ENCODE measurements around the gene TERB1. TPM values are rescaled to one million over a fixed set of nuclear protein-coding genes. Genes with fewer than 3 reads are reported as not detected.
"Not testable (repeated sequence)": the region's sequence is repeated elsewhere in the genome, so short reads cannot be mapped to it uniquely, and the experiment has no call there.

Gene TERB1
- total RNA-seq, 1 donor from 2014 or later = 0.17 TPM

- no peak for DNase-seq
Observed at GRCh38 chr16:66824006-66824405, 22.6 kb upstream of the TERB1 start.

DNA sequence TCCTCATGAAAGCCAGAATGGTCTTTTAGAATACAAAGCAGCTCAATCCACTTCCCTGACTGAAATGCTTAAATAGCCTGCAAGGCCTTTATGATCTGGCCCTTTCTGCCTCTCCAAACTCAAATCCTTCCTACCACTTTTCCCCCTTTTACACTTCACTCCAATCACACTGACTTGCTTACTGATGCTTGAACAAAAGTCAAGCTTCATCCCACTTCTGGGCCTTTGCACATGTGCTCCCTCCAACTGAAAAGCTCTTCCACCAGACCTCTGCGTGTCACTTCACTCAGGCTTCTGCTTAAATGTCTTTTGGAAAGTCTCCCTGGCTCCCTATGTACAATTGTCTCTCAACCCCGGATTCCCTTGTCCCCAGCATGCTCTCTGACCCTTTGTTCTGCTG is 13.3 kb upstream of the TERB1 start:
- no peak for DNase-seq

GRCh38 chr16:66811043-66811442 is 9.7 kb upstream of the TERB1 start:
- DNase-seq = no peak

GRCh38 chr16:66810391-66810790 is 9.0 kb upstream of the TERB1 start:
- no peak for DNase-seq

DNA sequence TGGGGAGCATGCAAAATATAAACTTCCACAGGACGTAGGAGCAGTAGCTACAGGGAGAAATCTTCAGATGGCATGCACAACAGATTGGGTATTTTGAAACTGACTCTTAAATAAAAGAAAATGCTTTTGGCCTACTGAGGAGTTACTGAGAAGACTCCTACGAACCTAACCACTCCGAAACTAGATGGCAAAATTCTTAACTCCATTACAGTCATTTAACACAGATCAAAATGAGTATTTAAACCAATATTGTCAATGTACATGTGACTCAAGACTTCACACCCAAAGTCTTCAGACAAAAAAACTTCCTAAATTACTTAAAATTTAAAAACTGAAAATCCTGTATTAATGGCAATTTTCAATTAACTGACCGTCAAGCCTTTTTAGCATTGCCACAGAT is 8.4 kb upstream of the TERB1 start:
- no peak for DNase-seq

- DNase-seq = no peak
Observed at GRCh38 chr16:66802159-66802558, 775 bp upstream of the TERB1 start.

GRCh38 chr16:66800856-66801255 is 528 bp downstream of the TERB1 start:
- no peak for DNase-seq

- DNase-seq = no peak
Observed at GRCh38 chr16:66798161-66798560, 3.2 kb downstream of the TERB1 start.

- not testable (repeated sequence) for DNase-seq
Observed at GRCh38 chr16:66793984-66794383, 7.4 kb downstream of the TERB1 start.

GRCh38 chr16:66790130-66790733 is 11.2 kb downstream of the TERB1 start:
- DNase-seq = no peak

GRCh38 chr16:66787427-66787826 is 14.0 kb downstream of the TERB1 start:
- DNase-seq = no peak

DNA sequence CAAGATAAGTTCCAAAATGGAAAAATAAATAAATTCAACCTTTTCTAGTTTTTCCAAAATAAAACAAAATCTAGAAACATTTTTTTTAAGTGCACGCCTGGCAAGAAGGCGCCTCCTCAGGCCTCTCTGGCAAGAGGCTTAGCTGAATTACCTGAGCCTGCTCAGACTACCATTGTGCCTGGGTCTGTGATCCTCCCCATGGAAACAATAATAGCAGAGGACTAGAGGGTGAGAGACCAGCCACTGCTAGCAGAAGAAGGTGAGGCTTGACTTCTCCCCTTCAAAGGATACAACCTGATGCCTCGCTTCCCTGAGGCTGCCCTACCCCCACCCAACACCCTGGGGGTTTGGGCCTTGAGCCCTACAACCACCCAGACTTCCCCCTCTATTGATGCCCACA is 14.8 kb downstream of the TERB1 start:
- DNase-seq = no peak

- DNase-seq = no peak
Observed at GRCh38 chr16:66776457-66776856, 24.9 kb downstream of the TERB1 start.

GRCh38 chr16:66774981-66775380 is 26.4 kb downstream of the TERB1 start:
- peak; percentile 26 for DNase-seq

DNA sequence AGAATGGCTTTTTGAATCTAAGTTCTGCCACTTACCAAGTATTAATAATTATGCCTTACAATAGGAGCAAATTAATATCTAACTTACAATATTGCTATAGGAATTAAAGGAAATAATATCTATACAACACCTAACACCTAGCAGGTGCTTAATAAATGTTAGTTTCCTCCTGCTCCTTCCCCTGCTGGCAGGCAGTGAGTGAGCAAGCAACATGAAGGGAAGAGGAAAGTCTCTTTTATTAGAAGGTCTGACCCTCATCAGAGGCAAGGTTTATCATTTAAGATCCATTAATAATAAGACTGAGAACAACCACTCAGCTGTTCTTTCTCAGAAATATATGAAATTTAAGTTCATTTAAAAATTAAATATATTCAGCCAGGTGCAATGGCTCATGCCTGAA is 43.3 kb downstream of the TERB1 start:
- DNase-seq = no peak

GRCh38 chr16:66754819-66755218 is 46.6 kb downstream of the TERB1 start:
- no peak for DNase-seq

DNA sequence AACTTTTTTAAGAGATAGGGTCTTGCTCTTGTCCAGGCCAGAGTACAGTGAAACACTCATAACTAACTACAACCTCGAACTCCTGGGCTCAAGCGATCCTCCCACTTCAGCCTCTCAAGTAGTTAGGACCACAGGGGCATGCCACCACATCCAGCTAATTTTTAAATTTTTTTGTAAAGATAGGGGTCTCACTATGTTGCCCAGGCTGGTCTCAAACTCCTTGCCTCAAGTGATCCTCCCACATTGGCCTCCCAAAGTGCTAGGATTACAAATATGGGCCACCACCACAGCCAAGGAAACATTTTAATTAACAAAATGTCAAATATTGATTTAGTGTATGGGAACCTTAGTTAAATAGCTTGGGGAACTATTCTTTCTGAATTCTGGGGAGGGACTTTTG is 47.2 kb downstream of the TERB1 start:
- DNase-seq = no peak

GRCh38 chr16:66752958-66753357 is 48.4 kb downstream of the TERB1 start:
- no peak for DNase-seq

DNA sequence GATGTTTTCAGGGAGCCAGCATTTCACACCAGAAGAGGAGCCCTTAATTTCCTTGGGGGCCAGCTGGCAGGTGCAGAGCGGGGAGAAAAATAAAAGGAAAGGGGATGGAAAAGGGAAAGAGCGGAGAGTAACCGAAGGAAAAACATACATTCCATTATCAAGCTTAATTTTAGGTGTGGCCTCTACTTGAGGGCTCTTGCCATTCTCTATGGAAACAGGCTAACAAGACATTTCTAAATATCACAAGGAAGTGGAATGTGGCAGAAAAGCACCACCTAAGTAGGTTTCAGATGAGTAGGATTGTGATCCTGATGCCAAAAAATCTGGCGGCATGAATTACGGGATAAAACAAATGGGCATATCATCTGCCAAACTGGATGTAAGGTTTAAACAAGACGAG is 49.0 kb downstream of the TERB1 start:
- DNase-seq = no peak

DNA sequence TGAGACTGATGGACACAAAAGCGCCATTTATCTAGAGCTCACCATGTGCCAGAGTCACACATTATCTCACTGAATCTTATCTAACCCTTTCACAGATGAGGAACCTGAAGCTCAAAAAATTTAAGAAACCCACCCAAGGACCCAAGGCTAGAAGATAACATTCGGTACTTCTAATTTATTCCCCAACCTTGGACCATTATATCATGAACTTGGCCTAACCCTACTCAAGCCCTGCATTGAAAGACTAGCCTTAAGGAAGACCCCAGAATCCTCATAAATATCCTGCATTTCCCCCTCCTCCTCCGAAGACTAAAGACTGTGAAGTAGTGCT is 49.4 kb downstream of the TERB1 start:
- DNase-seq = no peak

DNA sequence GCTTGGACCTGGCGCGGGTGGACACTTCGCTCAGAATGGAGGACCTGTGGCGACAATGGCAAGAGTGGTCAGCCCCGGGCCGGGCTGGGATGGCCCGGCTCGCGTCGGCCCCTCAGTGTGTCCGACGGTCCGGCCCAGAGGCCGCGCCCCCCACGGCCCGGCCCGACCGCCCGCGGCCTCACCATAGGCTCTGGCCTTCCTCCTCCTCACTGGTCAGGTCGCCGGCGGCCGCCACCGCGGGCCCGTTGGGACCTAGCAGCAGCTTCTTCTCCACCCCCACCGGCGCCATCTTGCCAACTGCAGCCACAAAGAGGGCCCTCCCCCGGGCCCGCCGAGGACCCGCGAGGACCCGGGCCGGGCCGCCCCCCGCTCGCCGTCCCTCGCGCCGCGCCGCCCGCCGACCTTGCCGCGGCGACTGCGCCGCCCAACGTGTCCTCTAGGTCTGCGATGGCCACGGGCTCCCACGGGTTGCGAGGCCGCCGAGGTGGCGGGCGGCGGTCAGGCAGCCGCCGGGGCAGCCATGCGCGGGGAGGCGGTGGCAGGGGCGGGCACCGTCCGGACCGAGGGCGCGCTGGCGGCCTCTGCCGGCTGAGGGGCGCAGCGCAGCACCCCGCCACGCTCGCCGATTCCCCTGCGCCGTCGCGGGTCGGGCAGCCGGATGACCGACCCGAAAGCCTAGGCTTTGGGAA is 49.9 kb downstream of the TERB1 start, which contains the start of gene DYNC1LI2:
DYNC1LI2 (minus strand) TSS at position 307 of the 689 bp plus-strand sequence; CDS start at position 289, 18 bp downstream.
- DNase-seq = peak; percentile 80

- peak; percentile 41 for DNase-seq
Observed at GRCh38 chr16:66751053-66751302, 50.4 kb downstream of the TERB1 start.

GRCh38 chr16:66750279-66751052 is 50.9 kb downstream of the TERB1 start:
- DNase-seq = peak; percentile 22

DNA sequence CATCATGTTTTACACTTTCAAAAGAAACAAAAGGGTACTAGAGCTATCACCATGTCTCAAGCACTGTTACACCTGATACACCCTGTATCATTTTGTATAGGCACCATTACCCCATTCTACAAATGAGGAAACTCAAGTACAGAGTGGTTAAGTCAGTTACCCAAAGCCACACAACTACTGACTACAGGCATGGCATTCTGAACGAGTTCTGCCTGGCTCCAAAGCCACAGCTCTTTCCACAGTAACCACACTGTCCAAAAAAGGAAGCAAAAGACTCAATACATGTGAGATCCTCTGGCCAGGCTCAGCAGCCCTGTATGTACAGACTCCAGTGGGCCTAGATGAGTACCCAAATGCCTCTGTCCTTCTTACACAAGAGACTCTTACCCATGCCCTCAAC is 54.7 kb downstream of the TERB1 start:
- no peak for DNase-seq

Data from dermis blood vessel endothelial cell (primary cell).